Spleen (tissue), 11 donors: Measurements from ENCODE around the gene SPATA46. TPM values are rescaled to one million over a fixed set of nuclear protein-coding genes. Genes with fewer than 3 reads are reported as not detected.

Experiments used
- DNase-seq: peaks from one replicate; pipeline ENCODE4 v3.0.0-alpha.2; 2020
- H3K27ac ChIP-seq, 8 donors: fragments of 200-600 bp; sonication (generic) in 7 of 8; 1 replicate in 4 of 8; 2 replicates in 4 of 8; pipeline versions ENCODE4 v1.5.0 to v1.8.0; 2016 to 2021; ENCODE audit warnings: inconsistent platforms in 4 of 8, mild to moderate bottlenecking in 4 of 8, moderate library complexity in 1 of 8
- H3K27me3 ChIP-seq, 7 donors: fragments of 200-600 bp; sonication (generic) in 6 of 7; replicated peaks in 1 of 7; 1 replicate in 4 of 7; 2 replicates in 3 of 7; pipeline versions ENCODE4 v1.5.0 to v1.8.0; 2016 to 2021; ENCODE audit warnings: inconsistent platforms in 3 of 7, mild to moderate bottlenecking in 1 of 7
- H3K36me3 ChIP-seq, 6 donors: fragments of 200-600 bp; sonication (generic) in 5 of 6; 1 replicate in 4 of 6; 2 replicates in 2 of 6; pipeline versions ENCODE4 v1.5.0 to v1.8.0; 2016 to 2021; ENCODE audit warnings: inconsistent platforms in 2 of 6
- H3K4me1 ChIP-seq, 6 donors: fragments of 200-600 bp; sonication (generic) in 5 of 6; 1 replicate in 3 of 6; 2 replicates in 3 of 6; pipeline versions ENCODE4 v1.5.0 to v1.8.0; 2016 to 2021; ENCODE audit warnings: inconsistent platforms in 3 of 6
- H3K4me3 ChIP-seq, 8 donors: fragments of 200-600 bp; sonication (generic) in 7 of 8; 1 replicate in 4 of 8; 2 replicates in 4 of 8; pipeline versions ENCODE4 v1.5.0 to v1.8.0; 2016 to 2021; ENCODE audit warnings: inconsistent platforms in 4 of 8, mild to moderate bottlenecking in 4 of 8, moderate library complexity in 2 of 8
- H3K9me3 ChIP-seq, 8 donors: fragments of 200-600 bp; sonication (generic) in 7 of 8; 1 replicate in 4 of 8; 2 replicates in 4 of 8; pipeline versions ENCODE4 v1.5.0 to v1.8.0; 2016 to 2021; ENCODE audit warnings: inconsistent platforms in 4 of 8
- CTCF ChIP-seq, 11 experiments: fragments of 200-600 bp in 7 of 11; fragments of 450-650 bp in 4 of 11; sonication (generic) in 4 of 11; IDR thresholded peaks in 8 of 11; conservative IDR thresholded peaks in 3 of 11; 1 replicate in 7 of 11; 2 replicates in 4 of 11; pipeline versions ENCODE4 v1.4.0 to v1.8.0; 2016 to 2021; ENCODE audit warnings: antibody characterized with exemption in 11 of 11, inconsistent platforms in 4 of 11, mild to moderate bottlenecking in 1 of 11
- POLR2A ChIP-seq, 3 donors: fragments of 450-650 bp; IDR thresholded peaks; one replicate each; pipeline ENCODE4 v1.5.1; 2017; ENCODE audit warnings: antibody characterized with exemption in 3 of 3, mild to moderate bottlenecking in 1 of 3
- POLR2AphosphoS5 ChIP-seq, 3 donors: sonication (generic); formaldehyde crosslinking; IDR thresholded peaks; one replicate each; pipeline ENCODE4 v1.5.1; 2017; ENCODE audit warnings: antibody characterized with exemption in 3 of 3
- WGBS, 5 donors: extraction: QIAGEN DNeasy Blood & Tissue Kit in 3 of 5; methylation state at CpG; one replicate each; pipeline versions ENCODE4 v1.1.5 to v1.1.7; 2013 to 2018; 5-methylcytosine and 5-hydroxymethylcytosine counted together
- intact Hi-C: fragments of 100-400 bp; cut with DNase I; formaldehyde crosslinking; loops from one replicate; pipeline ENCODE4 v1.15.0; 2023; ENCODE audit warnings: low total_unique reads
- polyA plus RNA-seq, 3 donors: library from polyadenylated mRNA; stranded (reverse); fragments of 200-250 nt; gene quantifications; one replicate each; pipeline ENCODE4 v1.2.1, GENCODE V29; 2013
- total RNA-seq, 7 donors: library from RNA; depleted of rRNA in 3 of 7; stranded (reverse); fragments of >200 nt in 3 of 7; fragmentation: NEBNext Ultra II Directional in 4 of 7; extraction: Animal tissue kit (Norgen Biotek cat#: 25700) in 4 of 7; gene quantifications; one replicate each; pipeline versions ENCODE4 v1.1.0 to v1.2.1, GENCODE V29; 2016 to 2021
- donor health status: healthy with polysubstance abuse.
- donor health status: DM: no; HTN: no; CAD: no; lungs with moderate emphysema.
- donor health status: DM: no; HTN: no; CAD: no.
- donor health status: Bipolar disorder and iron deficiency.
- donor health status: healthy.
- donor health status: DM: no; HTN: no; CAD: no.
- donor health status: DM: yes; HTN: yes; CAD: no.

Gene SPATA46
- total and polyA plus RNA-seq, 10 donors = not detected

DNA sequence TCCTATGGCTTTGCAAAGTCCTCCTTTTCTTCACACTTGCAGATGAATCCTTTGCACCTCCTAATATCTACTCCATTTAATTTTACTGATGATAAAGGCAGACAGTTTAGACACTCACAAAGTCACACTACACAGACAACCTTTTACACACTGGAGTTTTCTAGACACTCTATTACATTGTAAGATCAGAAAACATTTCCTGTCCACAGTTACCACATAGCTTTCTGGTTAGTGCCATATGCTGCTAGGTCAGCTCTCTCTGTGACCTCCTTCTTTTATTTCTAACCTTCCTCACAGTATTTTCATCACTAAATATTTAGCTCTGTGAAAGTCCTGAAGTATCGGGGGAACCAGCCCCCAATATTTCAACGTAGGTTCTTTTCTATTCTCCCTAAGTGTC is 30.2 kb upstream of the SPATA46 start:
- Histone ChIP-seq H3K36me3 (no peaks in the 10 kb centered on the region), H3K9me3 (no peaks in the 10 kb centered on the region), H3K4me3 (no peak overlapping the region), H3K4me1 (peaks cover 0 to 8% (median 0%) of the 10 kb centered on the region in 6 donors), H3K27ac (no peak overlapping the region), H3K27me3 (peaks cover 0 to 12% (median 0%) of the 10 kb centered on the region in 7 donors)
- intact Hi-C loops = no loop called here
- DNase-seq = no peak
- no peak for TF ChIP-seq CTCF (IDR thresholded peaks at IDR 0.05 in 8 of 11, conservative IDR thresholded peaks at IDR 0.05 in 3 of 11)
- no peak for TF ChIP-seq POLR2AphosphoS5 (IDR thresholded peaks at IDR 0.05)
- no peak for TF ChIP-seq POLR2A (IDR thresholded peaks at IDR 0.05)
- 82 to 93% (median 83%) methylated on average over 2 of the region's 2 CpGs for WGBS, 5 donors

DNA sequence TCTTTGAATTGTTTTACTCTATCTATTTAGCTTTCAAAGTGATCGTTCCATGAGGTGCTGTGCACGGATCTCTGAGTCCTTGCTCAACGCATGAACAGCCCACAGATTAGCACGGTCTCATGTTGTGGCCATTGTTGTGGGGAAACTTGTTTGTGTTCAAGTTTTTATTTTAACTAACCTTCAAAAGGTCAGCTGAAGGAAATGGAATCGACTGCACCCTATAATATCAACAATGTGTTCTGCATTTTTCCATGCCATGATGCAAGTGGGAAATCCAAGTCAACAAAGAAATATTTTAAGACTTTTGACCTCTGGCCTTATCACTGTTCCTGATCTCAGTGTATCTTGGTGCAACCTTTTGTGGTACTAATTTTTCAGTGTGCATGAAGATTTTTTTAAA is 29.1 kb upstream of the SPATA46 start:
- 60 to 68% (median 65%) methylated on average over 5 of the region's 5 CpGs for WGBS, 5 donors

GRCh38 chr1:162404550-162405160 is 28.0 kb upstream of the SPATA46 start:
- Histone ChIP-seq H3K9me3 (no peaks in the 10 kb centered on the region), H3K36me3 (no peaks in the 10 kb centered on the region), H3K4me1 (peaks cover 0 to 8% (median 0%) of the 10 kb centered on the region in 6 donors), H3K27ac (no peak overlapping the region), H3K27me3 (peaks cover 0 to 14% (median 0%) of the 10 kb centered on the region in 7 donors), H3K4me3 (no peak overlapping the region)
- intact Hi-C loops = no loop called here
- DNase-seq = no peak
- TF ChIP-seq POLR2A (IDR thresholded peaks at IDR 0.05) (no peak), POLR2AphosphoS5 (IDR thresholded peaks at IDR 0.05) (no peak), CTCF (IDR thresholded peaks at IDR 0.05 in 8 of 11, conservative IDR thresholded peaks at IDR 0.05 in 3 of 11) (no peak)
- WGBS, 5 donors = 72 to 81% (median 77%) methylated on average over 5 of the region's 5 CpGs

More for the DNA sequence above, 29.1 kb upstream of the SPATA46 start:
- Histone ChIP-seq H3K27me3 (peaks cover 0 to 7% (median 0%) of the 10 kb centered on the region in 7 donors), H3K4me1 (peaks cover 0 to 8% (median 0%) of the 10 kb centered on the region in 6 donors), H3K9me3 (no peaks in the 10 kb centered on the region), H3K4me3 (no peak overlapping the region), H3K36me3 (no peaks in the 10 kb centered on the region), H3K27ac (no peak overlapping the region)
- TF ChIP-seq POLR2A (IDR thresholded peaks at IDR 0.05) (no peak), POLR2AphosphoS5 (IDR thresholded peaks at IDR 0.05) (no peak), CTCF (IDR thresholded peaks at IDR 0.05 in 8 of 11, conservative IDR thresholded peaks at IDR 0.05 in 3 of 11) (no peak)
- intact Hi-C loops = no loop called here
- DNase-seq = no peak

DNA sequence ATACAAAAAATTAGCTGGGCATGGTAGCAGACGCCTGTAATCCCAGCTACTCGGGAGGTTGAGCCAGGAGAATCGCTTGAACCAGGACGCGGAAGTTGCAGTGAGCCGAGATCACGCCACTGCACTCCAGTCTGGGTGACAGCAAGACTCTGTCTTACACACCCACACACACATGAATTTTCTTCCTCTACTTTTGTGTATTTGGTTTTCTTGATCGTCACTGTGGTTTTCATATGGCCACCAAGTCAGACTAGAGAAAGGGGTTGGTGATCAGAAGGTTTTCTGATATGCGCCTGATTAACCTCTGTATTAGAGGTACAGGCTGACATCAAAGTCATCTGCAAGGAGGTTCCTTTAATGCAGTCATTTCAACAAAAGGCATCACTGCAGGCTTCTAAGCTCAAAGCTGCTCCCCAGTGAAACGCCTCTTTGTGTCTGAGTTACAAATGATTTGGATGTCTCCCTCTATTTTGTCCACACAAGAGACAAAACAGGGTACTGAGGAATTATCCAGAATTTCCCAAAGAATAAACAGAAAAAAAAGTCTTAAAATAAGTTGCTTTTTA is 24.2 kb upstream of the SPATA46 start:
- Histone ChIP-seq H3K36me3 (no peaks in the 10 kb centered on the region), H3K4me3 (no peak overlapping the region), H3K4me1 (no peaks in the 10 kb centered on the region), H3K9me3 (no peaks in the 10 kb centered on the region), H3K27ac (no peak overlapping the region), H3K27me3 (peaks cover 0 to 44% (median 4%) of the 10 kb centered on the region in 7 donors)
- 85 to 93% (median 87%) methylated on average over 10 of the region's 10 CpGs for WGBS, 5 donors
- intact Hi-C loops = no loop called here
- no peak for DNase-seq
- TF ChIP-seq CTCF (IDR thresholded peaks at IDR 0.05 in 8 of 11, conservative IDR thresholded peaks at IDR 0.05 in 3 of 11) (no peak), POLR2AphosphoS5 (IDR thresholded peaks at IDR 0.05) (no peak), POLR2A (IDR thresholded peaks at IDR 0.05) (no peak)
